HL-60/S4 treated with retinoic acid at 250 ng/mL for 4 days and 3 days (cell line): ENCODE results near the gene PIEZO2.
"Not testable (repeated sequence)": the region's sequence is repeated elsewhere in the genome, so short reads cannot be mapped to it uniquely, and the experiment has no call there.

Source experiments
- in situ Hi-C: fragments of 300-500 bp; cut with MboI; formaldehyde crosslinking; loops from 2 replicates; pipeline ENCODE4 v1.7.0; 2022; ENCODE audit warnings: low sequenced_read_pairs

Gene PIEZO2

DNA sequence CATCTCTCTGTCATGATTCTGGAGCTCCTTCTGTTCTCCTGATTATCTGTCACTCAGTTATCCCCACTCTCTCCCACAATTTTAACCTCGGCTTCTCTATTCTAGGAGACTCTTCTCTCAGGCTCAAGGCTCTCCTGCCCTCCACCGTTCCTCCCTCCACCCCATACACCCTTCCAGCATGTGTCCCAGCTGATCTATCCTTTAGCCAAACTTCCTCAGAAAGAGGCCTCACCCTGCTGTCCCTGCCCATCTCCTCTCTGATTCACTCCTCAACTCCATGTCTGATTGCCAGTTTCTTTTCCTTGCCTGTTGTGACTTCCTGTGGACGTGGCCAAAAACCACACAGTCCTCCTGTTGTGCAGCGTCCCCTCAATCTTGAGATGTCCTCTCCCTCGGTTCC, 505.4 kb downstream of the PIEZO2 start:
- in situ Hi-C loops = not testable (repeated sequence)

GRCh38 chr18:10642915-10643524, 506.3 kb downstream of the PIEZO2 start:
- in situ Hi-C loops = not testable (repeated sequence)

DNA sequence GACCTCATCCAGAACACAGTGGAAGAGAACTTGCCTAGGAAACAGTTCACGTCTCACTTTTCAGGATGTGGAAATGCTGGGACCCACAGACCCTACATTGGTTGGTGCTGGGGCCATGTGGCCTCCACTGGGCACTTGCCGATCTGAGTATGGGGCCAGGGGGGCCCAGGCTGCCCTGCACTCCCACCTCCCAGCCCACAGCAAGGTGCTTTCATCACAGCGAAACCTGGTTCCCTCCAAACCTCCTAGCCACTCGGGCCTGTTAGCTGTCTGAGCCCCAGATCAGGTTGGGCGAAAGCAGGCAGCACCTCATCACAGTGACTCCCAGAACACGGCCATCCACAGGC, 510.9 kb downstream of the PIEZO2 start:
- in situ Hi-C loops = not testable (repeated sequence)

DNA sequence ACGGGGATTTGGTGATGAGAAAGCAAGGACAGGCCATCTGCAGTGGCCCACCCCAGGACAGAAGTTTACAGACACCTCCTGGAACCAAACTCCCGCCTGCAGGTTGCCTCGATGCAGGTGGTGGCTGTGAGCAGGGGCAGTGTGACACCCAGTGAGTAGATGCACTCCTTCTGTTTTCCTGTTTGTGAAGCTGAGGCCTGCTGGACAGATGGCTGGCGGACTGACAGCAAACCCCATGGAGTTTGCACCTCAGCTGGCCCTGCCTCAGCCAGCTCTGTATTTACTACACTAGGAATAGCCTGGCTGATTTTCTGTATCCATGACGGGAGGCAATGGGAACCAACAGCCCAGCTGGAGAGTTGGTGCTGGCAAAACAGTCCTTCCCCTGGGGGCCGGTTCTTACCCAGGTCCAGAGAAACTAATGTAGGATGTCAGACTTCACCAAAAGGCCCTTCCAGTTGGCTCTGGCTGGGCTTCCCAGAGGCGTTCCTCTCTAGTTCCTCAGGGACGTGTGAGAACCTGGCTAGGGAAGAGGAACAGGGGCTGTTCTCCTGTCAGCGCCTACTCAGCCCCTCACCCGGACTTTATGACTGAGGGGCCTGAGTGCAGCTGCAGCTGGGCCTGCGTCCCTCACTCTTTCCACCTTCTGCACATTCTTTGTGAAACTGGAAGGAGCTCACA, 511.4 kb downstream of the PIEZO2 start:
- in situ Hi-C loops = not testable (repeated sequence)

DNA sequence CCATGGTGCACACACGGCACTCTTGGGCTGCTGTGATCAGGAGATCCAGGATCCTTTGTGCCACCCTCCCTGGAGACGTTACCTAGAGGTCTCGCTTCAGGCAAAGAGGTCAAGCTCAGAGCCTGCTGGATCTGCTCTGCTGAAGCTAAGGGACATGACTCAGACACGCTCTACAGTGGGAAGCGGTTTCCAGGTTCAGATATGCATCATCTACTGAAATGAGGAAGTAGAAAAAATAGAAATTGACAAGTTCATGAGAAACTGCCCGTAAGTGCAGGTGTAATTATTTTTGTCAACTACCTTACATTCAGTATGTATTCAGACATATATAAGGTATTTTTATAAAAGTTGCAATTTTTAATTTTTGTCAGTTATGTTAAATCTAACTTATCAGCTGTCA, 520.3 kb downstream of the PIEZO2 start:
- in situ Hi-C loops = not testable (repeated sequence)

DNA sequence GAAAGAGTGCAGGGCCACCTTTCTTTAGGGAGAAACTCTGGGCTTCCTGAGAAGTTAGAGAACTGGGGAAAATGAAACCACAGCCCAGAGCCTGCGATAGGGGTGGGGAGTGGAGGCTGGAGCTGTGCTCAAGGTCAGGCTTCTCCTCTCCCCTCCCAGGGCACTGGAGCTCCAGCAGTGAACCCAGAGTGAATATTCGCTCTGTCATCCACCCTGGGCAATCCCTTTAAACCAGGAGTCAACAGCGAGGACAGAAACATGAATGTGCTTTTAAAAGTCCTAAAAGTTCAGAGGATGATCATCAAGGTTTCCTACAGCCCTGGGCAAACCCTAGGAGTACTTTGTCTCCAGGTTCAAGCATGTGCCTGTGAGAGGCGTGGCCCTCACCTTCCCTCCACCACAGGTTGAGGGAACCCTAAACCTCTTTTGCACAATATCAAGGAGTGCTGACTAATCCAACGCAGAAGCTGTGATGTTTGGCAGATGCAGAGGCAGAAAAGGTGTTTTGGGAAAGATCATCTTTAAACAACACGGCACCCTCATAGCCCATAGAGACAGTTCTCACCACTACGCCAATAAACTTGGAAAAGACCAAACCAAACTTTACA, 522.7 kb downstream of the PIEZO2 start:
- in situ Hi-C loops = not testable (repeated sequence)

DNA sequence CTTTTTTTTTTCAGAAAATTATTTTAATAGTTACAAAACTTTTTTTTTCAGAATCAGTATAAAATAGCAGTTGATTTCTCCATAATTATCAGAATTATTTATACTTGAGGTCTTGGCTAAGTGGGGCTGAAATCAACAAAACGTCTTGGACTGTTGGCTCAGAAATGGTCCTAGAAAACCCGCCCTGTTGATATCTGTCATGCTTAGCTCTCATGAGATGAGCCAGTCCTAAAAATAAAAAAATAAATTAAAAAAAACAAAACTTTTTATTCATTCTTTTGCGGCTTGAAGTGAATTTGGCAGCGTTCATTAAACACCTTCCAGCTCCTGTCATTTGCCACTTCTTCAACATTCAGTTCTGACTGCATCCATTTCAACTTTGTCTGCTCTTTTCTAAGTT, 525.8 kb downstream of the PIEZO2 start:
- in situ Hi-C loops = not testable (repeated sequence)

DNA sequence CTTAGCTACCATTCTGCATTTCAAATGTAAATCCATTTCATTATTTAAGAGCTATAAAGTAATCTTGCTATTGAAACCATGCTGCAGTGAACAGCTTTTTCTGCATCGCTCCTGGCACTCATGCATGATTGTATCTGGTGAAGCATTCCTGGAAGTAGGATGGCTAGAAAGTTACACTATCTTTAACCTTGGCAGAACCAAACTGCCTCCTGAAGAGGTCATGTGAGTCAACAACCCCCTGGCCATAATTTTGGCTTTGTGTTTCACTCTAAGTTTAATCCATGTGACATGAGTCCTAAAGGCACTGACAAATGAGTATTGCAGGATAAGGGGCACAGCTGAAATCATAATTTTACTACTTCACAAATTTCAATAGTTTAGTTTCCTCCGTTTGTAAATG, 526.4 kb downstream of the PIEZO2 start:
- in situ Hi-C loops = not testable (repeated sequence)

- in situ Hi-C loops = not testable (repeated sequence)
Observed at GRCh38 chr18:10620670-10621329, 528.6 kb downstream of the PIEZO2 start.
